GM19463 (cell line): ENCODE results near the gene CYTH4.

Experiments
- ATAC-seq: cut with Tn5 transposase; IDR thresholded peaks from one replicate; pipeline ENCODE4 v1.9.1; 2021; ENCODE audit warnings: mild to moderate bottlenecking, moderate library complexity; ENCODE audit not compliant: unreplicated experiment

Gene CYTH4

DNA sequence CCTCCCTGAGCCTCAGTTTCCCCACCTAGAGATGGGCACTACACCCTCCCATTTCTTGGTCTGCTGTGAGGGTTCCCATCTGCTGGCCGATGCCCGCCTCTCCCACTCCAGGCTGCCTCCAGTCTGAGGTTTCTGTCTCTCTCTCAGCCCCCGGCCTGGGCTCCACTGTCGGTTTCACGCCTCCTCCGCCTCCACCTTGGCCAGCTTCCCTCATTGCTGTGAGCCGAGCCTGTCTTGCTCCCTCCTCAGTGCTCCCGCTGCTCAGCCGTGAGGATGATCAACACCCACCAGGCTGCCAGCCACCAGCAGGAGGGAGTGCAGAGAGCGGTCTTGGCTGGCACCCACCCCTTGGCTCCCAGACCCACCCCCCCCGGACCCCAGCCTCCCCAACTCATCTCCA is 61.0 kb downstream of the CYTH4 start:
- no peak for ATAC-seq

- ATAC-seq, result no peak
Measured at GRCh38 chr22:37343863-37344734, 61.8 kb downstream of the CYTH4 start.

GRCh38 chr22:37344735-37345449 is 62.6 kb downstream of the CYTH4 start:
- no peak for ATAC-seq

- no peak for ATAC-seq
Measured at GRCh38 chr22:37345863-37346504, 63.7 kb downstream of the CYTH4 start.

DNA sequence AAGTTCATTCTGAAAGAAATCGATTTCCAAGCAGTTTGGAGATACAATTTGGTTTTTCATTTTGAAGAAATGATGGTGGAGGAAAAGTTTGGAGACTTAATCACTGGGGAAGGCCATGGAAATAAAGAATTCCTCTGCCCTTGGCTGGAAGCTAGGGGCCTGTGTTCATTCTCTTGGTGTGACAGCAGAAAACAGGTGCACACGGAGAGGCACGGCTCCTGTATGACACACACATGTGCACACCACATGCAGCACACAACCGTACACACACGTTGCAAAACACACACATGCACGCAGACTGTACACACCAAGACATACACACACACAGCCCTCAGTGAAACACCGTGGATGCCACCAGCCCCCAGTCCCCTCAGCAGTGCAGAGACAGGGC is 64.2 kb downstream of the CYTH4 start:
- ATAC-seq, result no peak

GRCh38 chr22:37349043-37349814 is 66.9 kb downstream of the CYTH4 start:
- ATAC-seq, result no peak

GRCh38 chr22:37351232-37351631 is 68.9 kb downstream of the CYTH4 start:
- no peak for ATAC-seq

DNA sequence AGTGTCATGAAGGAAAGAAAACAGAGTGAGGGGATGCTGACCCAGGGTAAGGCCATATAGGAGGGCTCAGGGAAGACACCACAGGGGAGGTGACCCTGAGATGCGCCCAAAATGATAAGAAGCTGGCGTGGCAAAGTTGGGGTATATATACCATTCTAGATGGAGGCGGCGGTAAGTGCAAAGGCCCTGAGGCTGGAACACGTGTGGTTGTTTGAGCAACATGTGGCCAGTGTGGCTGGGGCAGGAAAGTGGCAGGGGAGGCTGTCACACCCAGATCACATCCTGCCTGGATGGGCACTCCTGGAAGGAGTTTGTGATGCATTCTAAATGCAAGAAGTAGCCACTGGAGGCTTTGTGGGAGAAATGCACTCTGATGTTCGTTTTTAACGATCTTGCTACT is 70.2 kb downstream of the CYTH4 start:
- ATAC-seq, result no peak

GRCh38 chr22:37353839-37354238 is 71.5 kb downstream of the CYTH4 start:
- ATAC-seq, result no peak

DNA sequence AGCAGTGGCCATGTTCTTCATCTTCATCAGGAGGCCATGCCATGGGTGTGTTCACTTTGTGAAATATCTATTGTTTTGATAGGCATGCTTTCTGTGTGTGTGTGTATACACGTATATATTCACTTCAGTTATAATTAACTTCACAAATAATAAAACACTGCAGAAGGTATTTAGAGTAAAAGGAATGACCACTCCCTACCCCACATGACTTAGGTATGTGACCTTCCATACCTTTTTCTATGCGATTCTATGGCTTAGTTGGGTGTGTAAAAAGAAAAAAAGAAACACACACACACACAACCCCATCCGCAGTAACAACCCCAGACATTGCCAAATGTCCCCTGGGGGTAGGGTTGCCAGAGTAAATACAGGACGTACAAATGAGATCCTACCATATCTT is 72.0 kb downstream of the CYTH4 start:
- no peak for ATAC-seq

GRCh38 chr22:37354670-37355069 is 72.4 kb downstream of the CYTH4 start:
- ATAC-seq, result no peak

DNA sequence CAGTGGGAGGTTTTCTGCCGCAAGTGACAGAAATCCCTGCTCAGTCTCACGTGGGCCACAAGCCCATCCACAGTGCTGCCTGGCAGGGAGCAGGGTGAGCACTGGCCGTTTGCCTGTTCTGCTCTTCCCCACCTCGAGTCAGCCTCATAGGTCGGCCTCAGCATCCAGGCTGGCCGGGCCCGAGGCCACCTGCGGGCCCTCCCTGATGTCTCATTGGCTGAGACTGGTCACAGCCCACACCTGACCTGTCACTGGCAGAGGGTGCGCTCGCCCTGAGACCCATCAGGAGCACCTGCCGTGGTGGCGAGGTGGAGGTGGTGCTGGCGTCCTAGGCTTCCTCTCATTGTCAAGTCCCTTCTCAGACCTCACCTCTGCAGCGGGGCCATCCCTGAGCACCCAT is 72.9 kb downstream of the CYTH4 start:
- no peak for ATAC-seq

DNA sequence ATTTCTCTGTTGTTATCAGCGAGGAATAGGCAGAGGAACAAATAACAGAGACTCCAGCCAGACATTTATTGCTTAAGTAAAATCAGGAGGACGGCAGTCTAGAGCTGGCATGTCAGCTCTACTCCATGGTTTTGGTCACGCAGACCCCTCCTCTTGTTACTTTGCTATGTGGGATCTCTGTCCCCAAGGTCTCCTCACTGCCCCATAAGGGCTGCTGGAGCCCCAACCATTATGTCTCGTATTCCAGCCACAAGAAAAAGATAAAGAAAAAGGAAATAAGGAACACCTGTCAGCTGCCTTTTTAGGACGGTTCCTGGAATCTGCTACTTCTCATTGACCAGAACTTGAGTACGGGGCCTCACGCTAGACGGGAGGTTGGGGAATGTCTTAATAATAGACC is 74.6 kb downstream of the CYTH4 start:
- no peak for ATAC-seq

- no peak for ATAC-seq
Measured at GRCh38 chr22:37357446-37358075, 75.3 kb downstream of the CYTH4 start.

- ATAC-seq, result no peak
Measured at GRCh38 chr22:37358386-37358785, 76.1 kb downstream of the CYTH4 start.

GRCh38 chr22:37358917-37359316 is 76.6 kb downstream of the CYTH4 start:
- ATAC-seq, result no peak

- no peak for ATAC-seq
Measured at GRCh38 chr22:37362621-37363020, 80.3 kb downstream of the CYTH4 start.

GRCh38 chr22:37363261-37363992 is 81.1 kb downstream of the CYTH4 start:
- no peak for ATAC-seq
